NCI-H345 treated with DMSO at 0.1 percent for 48 hours (cell line): ENCODE measurements around the gene LRAT.
"Not testable (repeated sequence)": the region's sequence is repeated elsewhere in the genome, so short reads cannot be mapped to it uniquely, and the experiment has no call there.

Source experiments
- DNase-seq: peaks from one replicate; lab custom pipeline; 2025; ENCODE audit not compliant: unreplicated experiment; lab: John Stamatoyannopoulos, UW

LRAT gene

DNA sequence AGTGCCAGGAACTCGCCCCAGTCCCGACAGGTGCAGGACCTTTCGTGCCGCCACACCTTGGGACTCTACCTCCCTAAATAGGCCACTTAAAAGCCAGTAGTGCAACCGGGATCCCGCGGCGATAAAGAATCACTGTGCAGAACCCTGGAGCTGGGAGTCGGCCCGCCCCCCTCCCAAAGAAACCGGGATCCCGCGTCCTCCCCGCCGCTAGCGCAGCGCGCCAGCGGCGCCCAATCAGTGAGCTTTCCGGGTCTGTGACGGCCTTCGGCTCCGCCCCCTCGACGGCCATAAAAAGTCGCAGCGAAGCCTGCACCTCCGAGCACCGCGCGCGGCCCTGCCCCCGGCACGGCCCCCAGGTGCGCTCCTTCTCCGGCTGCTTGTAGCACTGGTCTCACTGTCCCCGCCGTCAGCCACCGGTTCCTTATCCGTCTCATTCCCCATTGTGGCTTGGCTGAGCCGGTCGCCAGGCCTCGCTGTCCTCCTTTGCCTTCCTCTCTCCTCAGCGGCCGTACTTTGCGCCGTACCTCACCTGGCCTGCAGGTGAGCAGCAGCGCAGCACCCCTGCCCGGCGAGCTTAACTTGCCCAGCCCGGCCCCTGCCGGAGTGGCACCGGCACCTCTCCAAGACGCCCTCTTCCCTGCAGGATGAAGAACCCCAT lies at the start of gene LRAT:
LRAT (plus strand) TSS at position 318 of the 658 bp plus-strand sequence; CDS start at position 645, 327 bp downstream.
- no peak for DNase-seq

DNA sequence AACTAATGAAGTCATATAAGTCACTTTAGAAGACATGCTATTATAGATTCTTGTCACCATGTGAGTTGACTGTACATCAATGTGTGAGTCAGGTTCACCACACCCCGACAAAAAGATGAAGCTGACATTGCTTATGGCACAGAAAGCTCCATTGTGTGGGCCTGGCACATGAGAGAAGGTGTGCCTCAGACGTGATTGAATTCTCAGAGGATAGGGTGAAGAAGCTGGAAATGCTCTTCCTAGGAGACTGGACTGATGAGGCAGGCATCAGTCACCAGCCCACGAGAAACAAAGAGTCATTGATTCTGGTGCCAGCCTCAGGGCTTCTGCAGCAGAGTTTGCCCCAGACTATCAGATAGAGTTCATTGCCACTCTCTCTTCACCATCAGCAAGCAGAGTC lies 35.9 kb upstream of the LRAT start:
- no peak for DNase-seq

DNA sequence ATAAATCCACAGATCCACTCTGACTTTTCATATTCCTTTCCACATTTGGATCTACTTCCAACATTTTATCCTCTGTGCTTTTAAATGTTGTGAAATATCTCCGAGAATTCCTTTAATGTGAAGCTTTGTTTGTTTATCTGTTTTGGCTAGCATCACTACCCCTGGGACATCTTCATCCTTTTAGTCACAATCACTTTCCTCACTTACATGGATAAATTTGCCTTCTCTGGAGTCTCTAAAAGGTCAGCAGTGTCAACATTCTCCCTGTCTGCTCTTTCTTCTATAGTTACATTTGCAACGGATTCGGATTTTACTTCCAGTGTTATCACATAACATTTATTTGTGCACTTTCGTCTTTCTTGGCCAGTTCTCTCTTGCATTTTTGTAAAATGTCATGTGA lies 34.2 kb upstream of the LRAT start:
- no peak for DNase-seq

DNA sequence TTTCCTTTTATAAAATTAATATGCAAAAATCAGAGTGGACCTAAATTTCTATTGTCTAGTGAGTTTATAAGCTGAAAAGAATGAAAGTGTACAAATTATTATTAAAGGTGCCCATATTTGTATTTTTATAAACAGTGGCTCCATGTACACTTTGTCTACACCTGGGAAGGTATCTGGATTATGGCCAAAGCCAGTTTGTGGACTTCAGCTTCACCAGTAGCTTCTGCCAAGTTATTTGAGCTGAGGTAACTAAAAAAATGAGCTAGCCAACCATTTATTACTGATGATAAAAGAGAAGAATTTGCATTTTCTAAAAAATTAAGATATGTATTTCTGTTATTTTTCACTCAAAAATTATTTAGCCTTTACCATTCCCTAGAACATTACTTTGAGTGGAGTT lies 32.3 kb upstream of the LRAT start:
- DNase-seq = no peak

DNA sequence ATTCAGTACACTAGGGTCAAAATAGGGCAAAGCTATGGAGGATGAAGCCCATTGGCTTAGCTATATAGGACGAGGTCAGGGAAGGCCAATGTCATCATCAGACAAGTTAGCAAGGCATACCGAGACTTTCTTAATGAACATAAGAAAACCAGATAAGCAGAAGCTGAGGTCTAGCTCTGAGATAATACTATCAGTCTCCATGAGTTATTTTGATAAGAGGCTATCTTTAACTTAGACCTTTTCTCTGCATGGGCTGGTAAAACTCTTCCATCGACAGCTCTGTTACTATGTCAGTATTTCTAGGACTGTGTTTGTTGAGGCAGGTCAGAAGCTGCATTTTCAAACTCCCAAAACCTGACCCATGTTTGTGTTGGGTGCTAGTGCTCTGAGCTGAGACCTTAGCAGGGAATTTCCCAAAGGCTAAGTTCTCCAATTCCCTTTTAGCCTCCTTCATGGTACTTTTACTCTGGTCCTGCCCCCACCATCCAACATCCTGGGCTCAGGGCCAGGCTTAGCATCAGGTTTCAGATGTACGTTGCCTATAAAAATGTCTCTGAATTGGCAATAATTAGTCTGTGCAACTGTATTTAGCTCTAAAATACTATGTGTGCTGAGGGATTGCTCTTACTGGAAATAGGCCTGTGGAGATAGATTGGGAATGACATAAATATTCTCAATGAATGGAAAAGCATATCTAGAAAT lies 29.3 kb upstream of the LRAT start:
- DNase-seq = no peak

DNA sequence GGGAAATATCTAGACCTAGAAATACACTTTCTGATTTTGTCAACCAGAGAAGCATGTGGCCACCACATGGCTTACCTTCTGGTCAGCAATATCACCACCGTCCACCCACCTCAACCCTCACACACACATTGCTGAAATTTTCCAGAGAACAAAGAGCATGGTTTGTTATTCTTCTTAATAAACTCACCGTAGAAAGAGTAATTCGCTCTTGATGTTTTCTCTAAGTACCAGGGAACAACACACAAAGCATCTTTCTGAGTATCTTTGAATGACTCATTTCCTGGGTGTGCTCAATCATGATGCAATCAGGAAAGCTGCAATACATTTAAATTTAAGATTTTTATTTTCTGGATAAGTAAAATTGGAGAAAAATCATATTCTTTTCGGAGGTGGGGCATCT lies 24.7 kb upstream of the LRAT start:
- no peak for DNase-seq

DNA sequence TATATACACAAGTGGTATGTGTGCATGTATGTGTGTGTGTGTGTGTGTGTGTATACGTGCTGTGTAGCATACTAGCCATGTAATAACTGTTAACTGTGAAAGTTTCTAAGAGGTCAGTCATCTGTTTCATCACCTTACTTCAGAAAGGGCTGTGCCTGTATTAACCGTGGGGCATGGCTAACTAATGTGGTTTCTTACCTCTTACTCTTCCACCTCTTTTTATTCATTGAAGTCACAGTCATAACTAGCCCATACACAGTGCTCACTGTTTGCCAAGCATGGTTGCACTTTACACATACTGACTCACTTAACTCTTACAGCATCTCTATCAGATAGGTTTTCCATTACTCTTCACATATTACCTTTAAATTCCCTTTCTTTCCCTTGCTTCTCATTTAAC lies 23.7 kb upstream of the LRAT start:
- DNase-seq = no peak

DNA sequence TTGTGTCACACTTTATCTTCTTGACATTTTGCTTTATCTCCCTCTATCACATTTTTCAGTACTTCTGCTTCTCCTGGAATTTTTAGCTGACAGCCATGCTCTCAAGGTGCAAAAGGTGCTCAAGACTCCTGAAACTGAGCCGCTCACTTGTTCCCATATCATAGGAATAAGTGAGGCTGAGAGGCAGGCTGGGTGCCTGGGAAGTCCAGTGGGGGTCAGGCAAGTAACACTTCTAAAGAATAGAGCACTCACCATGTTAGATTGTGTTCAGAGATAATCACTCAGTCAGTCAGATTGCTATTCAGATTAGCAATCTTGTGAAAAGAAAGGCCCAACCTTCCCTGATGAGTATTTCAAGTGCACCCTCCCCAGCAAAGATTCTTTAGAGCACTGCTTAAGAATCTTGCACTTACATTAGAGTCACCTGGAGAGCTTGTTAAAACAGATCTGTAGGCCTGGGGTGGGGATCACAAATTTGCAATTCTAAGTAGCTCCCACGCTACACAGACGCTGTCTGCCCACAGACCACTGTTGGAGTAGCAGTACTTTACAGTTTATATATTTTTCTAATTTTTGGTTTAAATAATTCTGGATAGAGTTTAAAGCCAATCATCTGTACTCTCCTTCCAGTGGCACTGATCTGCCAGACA lies 23.1 kb upstream of the LRAT start:
- DNase-seq = no peak

DNA sequence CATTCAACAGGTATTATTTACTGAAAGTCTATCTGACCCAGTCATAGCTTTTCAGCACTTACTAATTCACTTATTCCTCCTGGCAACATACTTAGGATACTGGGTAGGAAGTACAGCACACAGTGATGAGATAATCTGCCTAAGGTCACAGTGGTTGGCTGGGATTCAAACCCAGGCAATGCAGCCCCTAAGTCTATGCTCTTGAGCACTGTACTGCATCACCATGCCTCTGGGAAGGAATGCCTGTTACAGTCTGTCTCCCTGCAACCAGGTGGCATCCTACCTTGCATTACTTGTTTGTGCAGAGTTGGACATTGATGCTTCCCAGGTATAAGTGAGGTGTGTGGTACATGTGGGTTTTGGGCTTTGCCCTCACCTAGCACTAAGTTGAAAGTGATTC lies 21.5 kb upstream of the LRAT start:
- no peak for DNase-seq

DNA sequence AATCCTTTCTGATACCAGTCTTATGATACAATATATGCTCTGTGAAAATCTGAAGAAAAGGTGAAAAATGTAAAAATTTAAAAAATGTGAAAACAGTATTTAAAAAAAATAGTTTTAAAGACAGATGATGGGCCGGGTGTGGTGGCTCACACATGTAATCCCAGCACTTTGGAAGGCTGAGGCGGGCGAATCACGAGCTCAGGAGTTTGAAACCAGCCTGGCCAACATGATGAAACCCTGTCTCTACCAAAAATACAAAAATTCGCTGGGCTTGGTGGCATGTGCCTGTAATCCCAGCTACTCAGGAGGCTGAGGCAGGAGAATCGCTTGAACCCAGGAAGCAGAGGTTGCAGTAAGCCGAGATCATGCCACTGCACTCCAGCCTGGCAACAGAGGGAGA lies 20.2 kb upstream of the LRAT start:
- DNase-seq = not testable (repeated sequence)

DNA sequence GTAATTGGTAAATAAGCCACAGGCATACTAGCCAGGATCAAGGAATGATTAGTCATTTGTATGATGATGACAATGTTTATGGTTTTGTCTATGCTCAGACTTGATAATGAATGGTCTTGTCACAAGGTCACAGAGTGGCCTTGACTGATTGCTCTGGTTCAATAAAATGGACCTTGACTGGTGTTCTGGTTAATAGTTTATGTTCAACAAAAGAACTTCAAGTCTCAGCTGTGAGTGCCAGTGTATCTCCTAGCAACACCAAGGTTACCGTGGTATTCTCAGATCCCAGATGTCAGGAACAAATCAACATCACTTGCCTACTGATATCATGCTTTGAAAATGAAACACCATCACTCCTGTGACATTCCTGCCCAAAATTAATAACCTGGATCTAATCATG lies 16.3 kb upstream of the LRAT start:
- DNase-seq = no peak

DNA sequence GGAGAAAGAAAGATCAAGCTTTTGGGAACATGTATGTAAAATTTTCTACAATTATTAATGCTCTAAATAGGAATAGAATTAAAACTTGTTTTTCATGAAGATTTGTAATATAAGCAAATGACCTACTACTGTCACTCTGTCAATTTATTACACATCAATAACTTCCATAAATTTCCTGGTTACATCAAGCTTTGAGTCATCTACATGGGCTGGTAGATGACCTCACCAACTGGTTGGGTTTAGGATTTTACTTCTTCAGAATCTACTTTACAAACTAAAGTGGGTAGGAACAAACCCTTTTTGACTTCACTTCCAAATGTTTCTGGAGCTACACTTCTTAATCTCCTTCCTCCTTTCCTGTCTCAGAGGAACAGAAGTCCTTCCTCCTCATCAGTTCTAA lies 12.0 kb upstream of the LRAT start:
- no peak for DNase-seq

DNA sequence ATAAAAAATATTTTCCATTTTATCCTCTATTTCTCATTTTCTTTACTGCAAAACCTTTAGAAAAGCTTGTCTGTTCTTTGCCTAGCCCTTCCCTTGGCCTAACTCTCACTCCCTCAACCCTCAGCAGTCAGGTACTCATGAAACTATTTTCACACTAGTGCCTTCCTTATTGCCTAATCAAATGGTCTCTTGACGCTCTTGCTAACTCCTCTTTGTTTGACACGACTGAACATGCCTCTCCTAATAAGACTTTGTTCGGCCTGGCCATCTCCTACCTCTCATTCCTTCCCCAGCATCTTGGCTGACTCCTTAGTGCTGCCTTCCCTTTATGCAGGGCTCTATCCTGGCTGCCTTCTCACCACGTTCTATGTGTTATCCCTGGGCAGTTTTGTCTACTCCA lies 11.1 kb upstream of the LRAT start:
- DNase-seq = no peak

DNA sequence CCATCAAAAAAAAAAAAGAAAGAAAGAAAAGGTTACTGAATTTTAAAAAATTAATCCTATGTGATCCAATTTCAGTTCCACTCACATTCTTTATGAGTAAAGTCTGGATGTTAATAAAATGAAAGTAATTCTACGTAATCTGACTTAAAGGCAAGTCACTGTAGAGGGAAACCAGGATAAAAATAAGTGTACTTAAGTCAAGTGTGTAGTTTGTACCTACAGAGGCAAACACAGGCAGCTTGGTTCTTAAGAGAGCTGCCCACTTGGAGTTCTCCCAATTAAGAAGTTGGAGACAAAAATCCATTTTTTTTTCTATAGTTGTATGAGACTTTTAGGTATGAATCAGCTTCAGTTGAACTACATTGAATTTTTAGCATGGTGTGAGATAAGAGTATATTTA lies 7.0 kb upstream of the LRAT start:
- DNase-seq = no peak

DNA sequence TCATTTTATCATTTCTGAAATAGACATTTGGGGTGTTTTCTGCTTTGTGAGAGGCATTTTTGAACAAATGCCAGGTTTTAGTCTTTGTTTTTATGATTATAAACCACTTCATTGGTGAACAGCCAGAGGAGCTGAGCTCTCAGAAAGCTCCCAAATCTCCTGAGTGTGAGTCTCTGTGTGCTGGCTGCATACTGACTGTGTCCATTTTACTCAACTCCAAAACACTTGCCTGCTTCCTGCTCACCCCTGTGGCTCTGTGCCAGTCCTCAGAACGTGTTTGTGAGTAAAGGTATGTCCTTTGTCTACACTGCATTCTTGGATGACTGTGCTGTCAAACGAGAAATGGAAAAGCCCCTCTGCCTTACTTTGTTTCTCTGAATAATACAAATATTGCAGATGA lies 5.4 kb upstream of the LRAT start:
- DNase-seq = no peak

DNA sequence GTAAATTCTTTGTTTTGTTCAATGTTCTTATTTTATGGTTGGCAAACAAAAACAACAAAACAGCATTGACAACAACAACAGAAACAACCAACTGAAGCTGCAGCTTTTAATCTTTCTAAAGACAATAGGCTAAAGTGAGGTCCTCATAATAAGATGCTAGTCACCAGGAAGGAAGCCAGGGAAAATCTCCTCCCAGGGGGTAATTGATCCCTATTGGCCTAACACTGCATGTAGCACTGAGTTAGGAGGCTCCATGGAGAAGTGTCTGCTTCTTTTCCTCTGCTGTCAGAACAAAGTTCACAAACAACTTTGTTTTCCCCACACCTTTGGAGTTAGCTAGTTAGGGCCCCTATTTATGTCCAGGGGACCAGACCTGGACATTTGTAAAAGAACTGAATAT lies 4.7 kb upstream of the LRAT start:
- DNase-seq = no peak

DNA sequence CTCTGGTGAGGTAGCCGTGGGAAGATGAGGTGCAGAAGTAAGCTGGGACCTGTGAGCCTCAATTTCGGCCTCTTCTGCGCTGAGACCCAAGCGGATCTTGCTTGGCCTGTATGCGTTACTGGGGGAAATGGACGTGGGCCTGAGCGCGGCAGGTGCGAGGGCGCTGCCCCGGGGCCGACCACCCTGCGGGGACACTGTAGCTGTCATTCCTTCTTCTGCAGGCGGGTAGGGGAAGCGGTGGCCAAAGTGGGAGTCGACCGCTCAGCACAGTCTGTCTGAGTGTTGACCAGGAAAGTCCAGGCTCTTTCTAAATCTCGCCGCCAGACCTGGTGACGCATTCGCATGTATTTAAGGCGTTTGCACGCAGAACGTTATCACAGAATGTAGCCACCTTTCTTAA lies 3.3 kb upstream of the LRAT start:
- no peak for DNase-seq

DNA sequence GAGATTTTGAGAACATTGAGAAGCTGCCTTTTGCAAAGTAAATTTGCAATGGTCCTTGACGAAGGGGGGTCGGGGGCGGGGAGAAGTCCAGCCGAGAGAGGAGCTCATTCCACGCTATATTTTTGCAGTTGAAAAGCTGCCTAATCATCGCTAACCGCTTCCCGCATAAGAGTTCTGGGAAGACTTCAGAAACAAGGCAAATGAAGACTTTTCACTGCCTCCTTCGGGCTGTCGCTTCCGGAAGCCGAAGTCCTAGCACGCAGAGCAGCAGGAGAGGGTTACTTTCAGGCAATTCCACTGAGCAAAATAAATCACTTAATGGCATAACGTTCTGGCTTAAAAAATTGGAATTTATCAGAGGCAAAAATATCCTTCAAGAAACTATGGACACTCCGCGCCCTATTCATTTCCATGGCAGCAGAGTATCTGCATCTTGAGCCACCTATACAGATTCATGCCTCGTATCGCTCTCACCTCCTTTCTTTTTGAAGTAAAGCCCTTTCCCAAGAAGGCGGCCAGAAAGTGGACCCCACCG lies 2.6 kb upstream of the LRAT start:
- DNase-seq = no peak

DNA sequence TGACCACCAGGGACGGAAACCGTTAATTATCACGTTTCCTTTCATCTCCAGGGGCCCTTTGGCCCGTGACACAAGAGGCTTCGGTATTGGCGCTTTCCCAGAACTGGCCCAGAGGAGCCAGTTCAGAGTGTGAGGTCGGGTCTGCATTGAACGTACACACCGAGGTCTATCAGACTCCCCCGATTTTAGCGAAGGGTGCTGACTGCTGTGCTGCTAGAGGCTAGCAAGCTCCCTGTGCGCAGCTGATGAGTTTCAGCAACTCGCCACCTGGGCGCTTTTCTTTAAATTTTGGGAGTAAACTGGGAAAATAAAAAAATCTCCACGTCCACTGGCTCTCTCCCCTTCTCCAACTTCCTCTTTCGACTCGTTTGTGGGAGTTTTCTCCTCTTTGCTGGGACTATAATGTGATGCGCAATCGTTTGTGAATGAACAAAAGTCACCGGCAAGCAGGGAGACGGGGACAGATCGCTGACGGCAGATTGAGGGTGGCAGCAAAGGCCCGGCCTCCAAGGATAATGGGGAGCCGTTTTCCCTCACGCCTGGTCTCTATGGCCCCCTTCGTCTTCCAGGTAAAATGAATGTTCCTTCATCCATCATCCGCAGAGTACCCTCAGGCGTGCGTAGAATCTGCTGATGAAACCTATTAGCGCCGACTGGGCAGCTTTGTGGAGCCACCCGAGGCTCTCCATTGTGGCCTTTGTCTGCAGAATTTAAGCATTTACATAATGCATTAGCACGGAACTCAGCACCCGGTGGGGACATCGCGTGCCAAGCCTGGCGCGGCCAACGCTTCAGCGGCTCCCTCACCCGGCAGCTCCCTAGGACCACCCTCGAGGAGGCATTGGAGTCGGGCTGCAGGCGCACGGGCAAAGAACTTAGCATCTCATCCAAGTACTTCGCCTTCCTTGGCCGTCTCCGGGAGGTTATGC lies 1.6 kb upstream of the LRAT start:
- no peak for DNase-seq

DNA sequence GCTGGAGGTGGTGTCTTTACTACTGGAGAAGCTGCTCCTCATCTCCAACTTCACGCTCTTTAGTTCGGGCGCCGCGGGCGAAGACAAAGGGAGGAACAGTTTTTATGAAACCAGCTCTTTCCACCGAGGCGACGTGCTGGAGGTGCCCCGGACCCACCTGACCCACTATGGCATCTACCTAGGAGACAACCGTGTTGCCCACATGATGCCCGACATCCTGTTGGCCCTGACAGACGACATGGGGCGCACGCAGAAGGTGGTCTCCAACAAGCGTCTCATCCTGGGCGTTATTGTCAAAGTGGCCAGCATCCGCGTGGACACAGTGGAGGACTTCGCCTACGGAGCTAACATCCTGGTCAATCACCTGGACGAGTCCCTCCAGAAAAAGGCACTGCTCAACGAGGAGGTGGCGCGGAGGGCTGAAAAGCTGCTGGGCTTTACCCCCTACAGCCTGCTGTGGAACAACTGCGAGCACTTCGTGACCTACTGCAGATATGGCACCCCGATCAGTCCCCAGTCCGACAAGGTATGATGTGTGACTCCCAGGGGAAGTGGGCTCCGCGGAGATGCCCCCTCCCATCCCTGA lies 634 bp downstream of the LRAT start:
- DNase-seq = no peak

DNA sequence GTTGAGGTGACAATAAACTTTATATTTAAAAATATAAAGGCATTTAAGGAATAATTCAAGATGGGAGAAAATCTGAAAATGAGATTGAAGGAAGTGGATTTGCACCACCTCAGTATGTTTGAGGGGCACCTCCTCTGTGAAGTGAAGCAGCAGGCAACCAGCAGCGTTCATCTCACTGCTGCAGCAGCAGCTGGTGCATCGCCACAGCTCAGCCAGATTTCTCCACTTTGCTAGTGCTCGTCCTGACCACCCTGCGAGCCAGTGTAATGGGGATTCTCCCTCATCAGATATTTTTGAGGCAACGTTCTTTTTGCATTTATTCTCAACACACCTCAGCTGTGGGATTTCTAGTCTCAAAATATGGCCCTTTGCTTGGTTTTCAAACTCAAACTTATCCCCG lies 13.9 kb downstream of the LRAT start:
- no peak for DNase-seq
